ENCODE results near the gene RABEPK. TPM values are rescaled to one million over a fixed set of nuclear protein-coding genes. Genes with fewer than 3 reads are reported as not detected.

The RABEPK gene
- total and polyA plus RNA-seq, 10 of the 15 experiments (the other 5 are each of a cell fraction or from before 2014, with no cell fraction given) = 26.9 to 59.8 (median 39.4) TPM

DNA sequence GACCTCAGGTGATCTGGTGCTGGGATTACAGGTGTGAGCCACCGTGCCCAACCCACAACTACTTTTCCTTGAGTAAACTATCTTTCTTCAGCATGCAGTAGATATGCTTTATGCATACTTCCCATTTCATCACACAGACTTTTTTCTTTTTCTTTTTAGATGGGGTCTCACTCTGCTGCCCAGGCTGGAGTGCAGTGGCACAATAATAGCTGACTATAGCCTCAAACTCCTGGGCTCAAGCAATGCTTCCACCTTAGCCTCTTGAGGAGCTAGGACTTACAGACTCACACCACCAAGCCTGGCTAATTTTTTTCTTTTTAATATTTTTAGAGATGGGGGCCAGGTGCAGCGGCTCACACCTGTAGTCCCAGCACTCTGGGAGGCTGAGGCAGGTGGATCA lies 33.6 kb upstream of the RABEPK start (continued):
- TF ChIP-seq ZBTB40 (IDR thresholded peaks at IDR 0.05; ENCODE audit: borderline replicate concordance) (no peak), MTA2 (IDR thresholded peaks at IDR 0.05; ENCODE audit: low read depth) (no peak), MEF2A (IDR thresholded peaks at IDR 0.05; ENCODE audit: insufficient read depth, low read depth, low read length) (no peak), HDAC6 (IDR thresholded peaks at IDR 0.05; ENCODE audit: unreplicated experiment) (no peak), NR2C1 (IDR thresholded peaks at IDR 0.05) (no peak)

DNA sequence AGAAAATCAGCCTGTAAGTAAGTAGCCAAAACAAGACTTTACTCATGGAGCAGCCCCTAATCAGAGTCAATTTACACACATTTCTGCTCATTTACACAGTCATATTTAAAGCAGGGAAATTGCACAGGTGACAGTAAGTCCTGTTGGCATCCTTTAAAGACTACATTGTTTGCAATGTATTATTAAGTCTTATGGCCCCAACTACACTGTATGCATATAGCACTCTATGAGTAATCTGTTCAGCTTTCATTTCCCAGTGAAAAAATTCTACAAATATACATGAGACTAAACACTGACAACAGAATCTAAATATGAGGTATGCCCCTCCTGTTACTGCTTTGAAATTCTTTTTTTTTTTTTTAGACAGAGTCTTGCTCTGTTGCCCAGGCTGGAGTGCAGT lies 30.4 kb upstream of the RABEPK start:
- POLR2A ChIA-PET = interaction anchor here (0.7 to 0.9 kb wide), 2 partner anchors 70 to 1374 kb away, joined by 3 read pairs; no protein-coding TSS in a partner anchor
- ATAC-seq = no peak
- no peak overlapping the region for H3K4me3 ChIP-seq
- no peak overlapping the region for H3K27ac ChIP-seq (ENCODE audit: control insufficient read depth, insufficient read depth)
- FAIRE-seq = no peak
- in situ Hi-C loops (cut with MboI) = no loop called here
- peaks cover 1% of the 10 kb centered on the region for H3K79me2 ChIP-seq (ENCODE audit: control insufficient read depth, insufficient read depth, low read length)
- RAD21 ChIA-PET (ENCODE audit: unreplicated experiment) = no interaction called here
- no peaks in the 10 kb centered on the region for H3K4me1 ChIP-seq (ENCODE audit: control insufficient read depth, insufficient read depth, low read length)
- TF ChIP-seq CBX5 (IDR thresholded peaks at IDR 0.05; ENCODE audit: low read depth) (no peak), JUNB (IDR thresholded peaks at IDR 0.05) (no peak), PAX8 (IDR thresholded peaks at IDR 0.05) (no peak), ESRRA (IDR thresholded peaks at IDR 0.05; ENCODE audit: low read length) (no peak), ZNF207 (IDR thresholded peaks at IDR 0.05; ENCODE audit: borderline replicate concordance) (no peak), RFX5 (IDR thresholded peaks at IDR 0.05; ENCODE audit: low read depth, low read length) (no peak), GABPA (IDR thresholded peaks at IDR 0.05; ENCODE audit: low read depth) (no peak), MLLT1 (IDR thresholded peaks at IDR 0.05) (no peak), CBFB (IDR thresholded peaks at IDR 0.05; ENCODE audit: low read depth) (no peak)
- TF ChIP-seq, protein P1, sequence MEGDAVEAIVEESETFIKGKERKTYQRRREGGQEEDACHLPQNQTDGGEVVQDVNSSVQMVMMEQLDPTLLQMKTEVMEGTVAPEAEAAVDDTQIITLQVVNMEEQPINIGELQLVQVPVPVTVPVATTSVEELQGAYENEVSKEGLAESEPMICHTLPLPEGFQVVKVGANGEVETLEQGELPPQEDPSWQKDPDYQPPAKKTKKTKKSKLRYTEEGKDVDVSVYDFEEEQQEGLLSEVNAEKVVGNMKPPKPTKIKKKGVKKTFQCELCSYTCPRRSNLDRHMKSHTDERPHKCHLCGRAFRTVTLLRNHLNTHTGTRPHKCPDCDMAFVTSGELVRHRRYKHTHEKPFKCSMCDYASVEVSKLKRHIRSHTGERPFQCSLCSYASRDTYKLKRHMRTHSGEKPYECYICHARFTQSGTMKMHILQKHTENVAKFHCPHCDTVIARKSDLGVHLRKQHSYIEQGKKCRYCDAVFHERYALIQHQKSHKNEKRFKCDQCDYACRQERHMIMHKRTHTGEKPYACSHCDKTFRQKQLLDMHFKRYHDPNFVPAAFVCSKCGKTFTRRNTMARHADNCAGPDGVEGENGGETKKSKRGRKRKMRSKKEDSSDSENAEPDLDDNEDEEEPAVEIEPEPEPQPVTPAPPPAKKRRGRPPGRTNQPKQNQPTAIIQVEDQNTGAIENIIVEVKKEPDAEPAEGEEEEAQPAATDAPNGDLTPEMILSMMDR (IDR thresholded peaks at IDR 0.05 in 2 of 3, conservative IDR thresholded peaks at IDR 0.05 in 1 of 3; ENCODE audit: control insufficient read depth in 2 of 3, extremely low read depth in 1 of 3, insufficient read depth in 1 of 3, low read depth in 3 of 3, low read length in 3 of 3) = no peak
- DNase-seq (ENCODE audit: low read depth, low spot score) = no peak
- no peaks in the 10 kb centered on the region for H3K9me3 ChIP-seq (replicated peaks; ENCODE audit: control insufficient read depth, insufficient read depth, low read length)
- H3K36me3 ChIP-seq (ENCODE audit: control insufficient read depth in 2 of 2, insufficient read depth in 2 of 2, low read length in 1 of 2) = peaks cover 0 to 3% of the 10 kb centered on the region in 2 experiments; a peak in 1 of 4 replicates
- no peaks in the 10 kb centered on the region for H3K27me3 ChIP-seq (replicated peaks in 1 of 2; ENCODE audit: control insufficient read depth in 2 of 2, insufficient read depth in 2 of 2, low read length in 1 of 2)
- H3K9ac ChIP-seq (ENCODE audit: control insufficient read depth, insufficient read depth, low read length) = no peak overlapping the region
- no TSS peak for BruUV-seq (replicated peaks)
- no peak overlapping the region for H3K4me2 ChIP-seq (ENCODE audit: control insufficient read depth, insufficient read depth)
- H2AFZ ChIP-seq (ENCODE audit: control insufficient read depth, low read depth, low read length) = no peak overlapping the region
- H4K20me1 ChIP-seq (ENCODE audit: control insufficient read depth, insufficient read depth) = no peaks in the 10 kb centered on the region
- SMC1A ChIA-PET (ENCODE audit: uncharacterized antibody, unreplicated experiment) = interaction anchor here (0.5 to 0.6 kb wide), 2 partner anchors 23 to 72 kb away, joined by 3 read pairs; no protein-coding TSS in a partner anchor
- intact Hi-C loops (cut with micrococcal nuclease; ENCODE audit: unreplicated experiment) = no loop called here
- CTCF ChIA-PET = no interaction called here
